Hepatocyte (in vitro differentiated cells): Measurements from ENCODE around the gene ASPDH.

Experiments used
- EZH2phosphoT487 ChIP-seq: fragments of 200-600 bp; sonication (generic); IDR thresholded peaks from one replicate; pipeline ENCODE4 v1.6.1; 2018; ENCODE audit warnings: antibody characterized with exemption, mild to moderate bottlenecking, low read depth, moderate library complexity; ENCODE audit not compliant: unreplicated experiment, severe bottlenecking
- TF ChIP-seq, protein P1 (sequence below): fragments of 200-600 bp; sonication (generic); IDR thresholded peaks from 2 replicates; pipeline ENCODE4 v1.5.1; 2016; ENCODE audit warnings: antibody characterized with exemption, mild to moderate bottlenecking; ENCODE audit not compliant: poor library complexity

DNA sequence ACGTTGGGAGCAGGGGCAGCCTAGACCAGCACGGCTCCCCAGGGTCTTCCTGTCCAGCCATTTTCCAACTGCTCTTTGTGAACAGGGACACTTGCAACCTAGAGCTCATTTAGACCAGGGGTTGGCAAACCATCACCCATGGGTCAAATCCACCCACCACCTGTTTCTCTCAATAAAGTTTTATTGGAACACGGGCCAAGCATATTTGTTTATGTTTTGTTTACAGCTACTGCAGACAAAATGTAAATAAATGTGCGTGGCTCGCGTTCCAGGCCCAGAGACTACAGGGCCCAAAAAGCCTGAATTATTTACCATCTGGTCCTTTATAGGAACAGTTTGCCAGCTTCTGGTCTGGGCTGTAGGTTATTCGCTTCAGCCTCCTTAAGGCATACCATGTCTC is 50.7 kb downstream of the ASPDH start:
- TF ChIP-seq EZH2phosphoT487 = no peak
- TF ChIP-seq, protein P1, sequence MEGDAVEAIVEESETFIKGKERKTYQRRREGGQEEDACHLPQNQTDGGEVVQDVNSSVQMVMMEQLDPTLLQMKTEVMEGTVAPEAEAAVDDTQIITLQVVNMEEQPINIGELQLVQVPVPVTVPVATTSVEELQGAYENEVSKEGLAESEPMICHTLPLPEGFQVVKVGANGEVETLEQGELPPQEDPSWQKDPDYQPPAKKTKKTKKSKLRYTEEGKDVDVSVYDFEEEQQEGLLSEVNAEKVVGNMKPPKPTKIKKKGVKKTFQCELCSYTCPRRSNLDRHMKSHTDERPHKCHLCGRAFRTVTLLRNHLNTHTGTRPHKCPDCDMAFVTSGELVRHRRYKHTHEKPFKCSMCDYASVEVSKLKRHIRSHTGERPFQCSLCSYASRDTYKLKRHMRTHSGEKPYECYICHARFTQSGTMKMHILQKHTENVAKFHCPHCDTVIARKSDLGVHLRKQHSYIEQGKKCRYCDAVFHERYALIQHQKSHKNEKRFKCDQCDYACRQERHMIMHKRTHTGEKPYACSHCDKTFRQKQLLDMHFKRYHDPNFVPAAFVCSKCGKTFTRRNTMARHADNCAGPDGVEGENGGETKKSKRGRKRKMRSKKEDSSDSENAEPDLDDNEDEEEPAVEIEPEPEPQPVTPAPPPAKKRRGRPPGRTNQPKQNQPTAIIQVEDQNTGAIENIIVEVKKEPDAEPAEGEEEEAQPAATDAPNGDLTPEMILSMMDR = no peak
